Measurements from ENCODE around the gene INTS6L. TPM values are rescaled to one million over a fixed set of nuclear protein-coding genes. Genes with fewer than 3 reads are reported as not detected.

INTS6L gene
- polyA plus RNA-seq, 4 donors, result 2.4 to 11.1 (median 10.3) TPM

- H3K9me3 ChIP-seq (ENCODE audit: control insufficient read depth in 2 of 2, insufficient read depth in 1 of 2, low read depth in 1 of 2, low read length in 1 of 2), result no peaks in the 10 kb centered on the region
- H3K4me3 ChIP-seq (ENCODE audit: low read depth in 1 of 3, low read length in 3 of 3), result no peak overlapping the region
- FAIRE-seq (no peak), DNase-seq (no peak)
- H3K27ac ChIP-seq (ENCODE audit: low read depth in 1 of 3, low read length in 2 of 3), result no peak overlapping the region
- H3K36me3 ChIP-seq (ENCODE audit: control insufficient read depth in 3 of 3, insufficient read depth in 2 of 3, low read depth in 1 of 3, low read length in 3 of 3), result no peaks in the 10 kb centered on the region
- peaks cover 0 to 3% (median 0%) of the 10 kb centered on the region in 3 donors for H3K4me1 ChIP-seq (ENCODE audit: control insufficient read depth in 3 of 3, insufficient read depth in 2 of 3, low read depth in 1 of 3, low read length in 2 of 3)
- 56 to 85% (median 77%) methylated on average over 1 of the region's 1 CpG for WGBS, 3 donors
- H3K27me3 ChIP-seq (ENCODE audit: control insufficient read depth in 3 of 3, insufficient read depth in 3 of 3, low read length in 3 of 3), result no peaks in the 10 kb centered on the region
Observed at GRCh38 chrX:135531813-135532212, 11.4 kb downstream of the INTS6L start.

- no peak overlapping the region for H3K4me3 ChIP-seq (ENCODE audit: low read depth in 1 of 3, low read length in 3 of 3)
- H3K27ac ChIP-seq (ENCODE audit: low read depth in 1 of 3, low read length in 2 of 3), result no peak overlapping the region
- FAIRE-seq (no peak), DNase-seq (no peak)
- WGBS, 3 donors, result 60 to 77% (median 73%) methylated on average over 1 of the region's 1 CpG
- no peaks in the 10 kb centered on the region for H3K36me3 ChIP-seq (ENCODE audit: control insufficient read depth in 3 of 3, insufficient read depth in 2 of 3, low read depth in 1 of 3, low read length in 3 of 3)
- no peaks in the 10 kb centered on the region for H3K9me3 ChIP-seq (ENCODE audit: control insufficient read depth in 2 of 2, insufficient read depth in 1 of 2, low read depth in 1 of 2, low read length in 1 of 2)
- no peaks in the 10 kb centered on the region for H3K27me3 ChIP-seq (ENCODE audit: control insufficient read depth in 3 of 3, insufficient read depth in 3 of 3, low read length in 3 of 3)
- H3K4me1 ChIP-seq (ENCODE audit: control insufficient read depth in 3 of 3, insufficient read depth in 2 of 3, low read depth in 1 of 3, low read length in 2 of 3), result no peaks in the 10 kb centered on the region
Observed at GRCh38 chrX:135535077-135535940, 14.8 kb downstream of the INTS6L start.

GRCh38 chrX:135536877-135537276, 16.4 kb downstream of the INTS6L start:
- Histone ChIP-seq H3K4me3 (ENCODE audit: low read depth in 1 of 3, low read length in 3 of 3) (no peak overlapping the region), H3K9me3 (ENCODE audit: control insufficient read depth in 2 of 2, insufficient read depth in 1 of 2, low read depth in 1 of 2, low read length in 1 of 2) (no peaks in the 10 kb centered on the region), H3K27me3 (ENCODE audit: control insufficient read depth in 3 of 3, insufficient read depth in 3 of 3, low read length in 3 of 3) (no peaks in the 10 kb centered on the region), H3K36me3 (ENCODE audit: control insufficient read depth in 3 of 3, insufficient read depth in 2 of 3, low read depth in 1 of 3, low read length in 3 of 3) (no peaks in the 10 kb centered on the region), H3K4me1 (ENCODE audit: control insufficient read depth in 3 of 3, insufficient read depth in 2 of 3, low read depth in 1 of 3, low read length in 2 of 3) (no peaks in the 10 kb centered on the region), H3K27ac (ENCODE audit: low read depth in 1 of 3, low read length in 2 of 3) (no peak overlapping the region)
- no peak for DNase-seq
- no peak for FAIRE-seq

GRCh38 chrX:135541351-135541750, 20.9 kb downstream of the INTS6L start:
- Histone ChIP-seq H3K9me3 (ENCODE audit: control insufficient read depth in 2 of 2, insufficient read depth in 1 of 2, low read depth in 1 of 2, low read length in 1 of 2) (no peaks in the 10 kb centered on the region), H3K4me3 (ENCODE audit: low read depth in 1 of 3, low read length in 3 of 3) (no peak overlapping the region), H3K36me3 (ENCODE audit: control insufficient read depth in 3 of 3, insufficient read depth in 2 of 3, low read depth in 1 of 3, low read length in 3 of 3) (no peaks in the 10 kb centered on the region), H3K27me3 (ENCODE audit: control insufficient read depth in 3 of 3, insufficient read depth in 3 of 3, low read length in 3 of 3) (no peaks in the 10 kb centered on the region), H3K4me1 (ENCODE audit: control insufficient read depth in 3 of 3, insufficient read depth in 2 of 3, low read depth in 1 of 3, low read length in 2 of 3) (no peaks in the 10 kb centered on the region), H3K27ac (ENCODE audit: low read depth in 1 of 3, low read length in 2 of 3) (no peak overlapping the region)
- peak; percentile 79 for FAIRE-seq
- 74 to 92% (median 89%) methylated on average over 1 of the region's 1 CpG for WGBS, 3 donors
- DNase-seq, result no peak

- FAIRE-seq (no peak), DNase-seq (no peak)
- no peaks in the 10 kb centered on the region for H3K36me3 ChIP-seq (ENCODE audit: control insufficient read depth in 3 of 3, insufficient read depth in 2 of 3, low read depth in 1 of 3, low read length in 3 of 3)
- no peak overlapping the region for H3K4me3 ChIP-seq (ENCODE audit: low read depth in 1 of 3, low read length in 3 of 3)
- H3K4me1 ChIP-seq (ENCODE audit: control insufficient read depth in 3 of 3, insufficient read depth in 2 of 3, low read depth in 1 of 3, low read length in 2 of 3), result no peaks in the 10 kb centered on the region
- no peak overlapping the region for H3K27ac ChIP-seq (ENCODE audit: low read depth in 1 of 3, low read length in 2 of 3)
- no peaks in the 10 kb centered on the region for H3K27me3 ChIP-seq (ENCODE audit: control insufficient read depth in 3 of 3, insufficient read depth in 3 of 3, low read length in 3 of 3)
- WGBS, 3 donors, result 68 to 77% (median 71%) methylated on average over 1 of the region's 1 CpG
- no peaks in the 10 kb centered on the region for H3K9me3 ChIP-seq (ENCODE audit: control insufficient read depth in 2 of 2, insufficient read depth in 1 of 2, low read depth in 1 of 2, low read length in 1 of 2)
Observed at GRCh38 chrX:135543172-135543571, 22.7 kb downstream of the INTS6L start.

- FAIRE-seq (no peak), DNase-seq (peak in 1 of 2 donors; percentile 1)
Observed at GRCh38 chrX:135543924-135544323, 23.5 kb downstream of the INTS6L start.

GRCh38 chrX:135544338-135544948, 24.0 kb downstream of the INTS6L start:
- 15 to 33% (median 23%) methylated on average over 5 of the region's 5 CpGs for WGBS, 3 donors

More at GRCh38 chrX:135543924-135544323, 23.5 kb downstream of the INTS6L start:
- Histone ChIP-seq H3K27me3 (ENCODE audit: control insufficient read depth in 3 of 3, insufficient read depth in 3 of 3, low read length in 3 of 3) (no peaks in the 10 kb centered on the region), H3K9me3 (ENCODE audit: control insufficient read depth in 2 of 2, insufficient read depth in 1 of 2, low read depth in 1 of 2, low read length in 1 of 2) (no peaks in the 10 kb centered on the region), H3K4me1 (ENCODE audit: control insufficient read depth in 3 of 3, insufficient read depth in 2 of 3, low read depth in 1 of 3, low read length in 2 of 3) (no peaks in the 10 kb centered on the region), H3K36me3 (ENCODE audit: control insufficient read depth in 3 of 3, insufficient read depth in 2 of 3, low read depth in 1 of 3, low read length in 3 of 3) (no peaks in the 10 kb centered on the region), H3K4me3 (ENCODE audit: low read depth in 1 of 3, low read length in 3 of 3) (no peak overlapping the region), H3K27ac (ENCODE audit: low read depth in 1 of 3, low read length in 2 of 3) (no peak overlapping the region)
- 24 to 55% (median 31%) methylated on average over 2 of the region's 2 CpGs for WGBS, 3 donors

GRCh38 chrX:135547767-135548166, 27.3 kb downstream of the INTS6L start:
- Histone ChIP-seq H3K36me3 (ENCODE audit: control insufficient read depth in 3 of 3, insufficient read depth in 2 of 3, low read depth in 1 of 3, low read length in 3 of 3) (peaks cover 0 to 2% (median 0%) of the 10 kb centered on the region in 3 donors), H3K4me1 (ENCODE audit: control insufficient read depth in 3 of 3, insufficient read depth in 2 of 3, low read depth in 1 of 3, low read length in 2 of 3) (no peaks in the 10 kb centered on the region), H3K4me3 (ENCODE audit: low read depth in 1 of 3, low read length in 3 of 3) (no peak overlapping the region), H3K27me3 (ENCODE audit: control insufficient read depth in 3 of 3, insufficient read depth in 3 of 3, low read length in 3 of 3) (no peaks in the 10 kb centered on the region), H3K9me3 (ENCODE audit: control insufficient read depth in 2 of 2, insufficient read depth in 1 of 2, low read depth in 1 of 2, low read length in 1 of 2) (no peaks in the 10 kb centered on the region), H3K27ac (ENCODE audit: low read depth in 1 of 3, low read length in 2 of 3) (no peak overlapping the region)
- FAIRE-seq (no peak), DNase-seq (no peak)
- 71 to 93% (median 83%) methylated on average over 4 of the region's 4 CpGs for WGBS, 3 donors

More at GRCh38 chrX:135544338-135544948, 24.0 kb downstream of the INTS6L start:
- H3K9me3 ChIP-seq (ENCODE audit: control insufficient read depth in 2 of 2, insufficient read depth in 1 of 2, low read depth in 1 of 2, low read length in 1 of 2), result no peaks in the 10 kb centered on the region
- H3K36me3 ChIP-seq (ENCODE audit: control insufficient read depth in 3 of 3, insufficient read depth in 2 of 3, low read depth in 1 of 3, low read length in 3 of 3), result no peaks in the 10 kb centered on the region
- DNase-seq (peak in 1 of 2 donors; percentile 40), FAIRE-seq (no peak)
- no peaks in the 10 kb centered on the region for H3K4me1 ChIP-seq (ENCODE audit: control insufficient read depth in 3 of 3, insufficient read depth in 2 of 3, low read depth in 1 of 3, low read length in 2 of 3)
- no peak overlapping the region for H3K4me3 ChIP-seq (ENCODE audit: low read depth in 1 of 3, low read length in 3 of 3)
- H3K27me3 ChIP-seq (ENCODE audit: control insufficient read depth in 3 of 3, insufficient read depth in 3 of 3, low read length in 3 of 3), result no peaks in the 10 kb centered on the region
- H3K27ac ChIP-seq (ENCODE audit: low read depth in 1 of 3, low read length in 2 of 3), result no peak overlapping the region
